ENCODE measurements around the gene GATB.

GATB gene

GRCh38 chr4:151641983-151642382, 118.8 kb downstream of the GATB start:
- Histone ChIP-seq H3K36me3 (ENCODE audit: insufficient read depth, low read length) (no peaks in the 10 kb centered on the region), H3K4me3 (ENCODE audit: low read depth in 1 of 2, low read length in 2 of 2) (no peak overlapping the region), H3K4me1 (ENCODE audit: insufficient read depth, low read length) (no peaks in the 10 kb centered on the region), H3K9me3 (ENCODE audit: low read length) (no peaks in the 10 kb centered on the region), H3K27me3 (ENCODE audit: control insufficient read depth in 1 of 2, insufficient read depth in 2 of 2, low read length in 2 of 2) (no peaks in the 10 kb centered on the region), H3K9ac (ENCODE audit: low read length) (no peak overlapping the region), H3K27ac (ENCODE audit: low read depth, low read length) (no peak overlapping the region)

GRCh38 chr4:151641167-151641566, 119.6 kb downstream of the GATB start:
- Histone ChIP-seq H3K4me3 (ENCODE audit: low read depth in 1 of 2, low read length in 2 of 2) (no peak overlapping the region), H3K36me3 (ENCODE audit: insufficient read depth, low read length) (no peaks in the 10 kb centered on the region), H3K9ac (ENCODE audit: low read length) (no peak overlapping the region), H3K27me3 (ENCODE audit: control insufficient read depth in 1 of 2, insufficient read depth in 2 of 2, low read length in 2 of 2) (no peaks in the 10 kb centered on the region), H3K9me3 (ENCODE audit: low read length) (no peaks in the 10 kb centered on the region), H3K27ac (ENCODE audit: low read depth, low read length) (no peak overlapping the region), H3K4me1 (ENCODE audit: insufficient read depth, low read length) (no peaks in the 10 kb centered on the region)

GRCh38 chr4:151640381-151640780, 120.4 kb downstream of the GATB start:
- Histone ChIP-seq H3K27ac (ENCODE audit: low read depth, low read length) (no peak overlapping the region), H3K9me3 (ENCODE audit: low read length) (no peaks in the 10 kb centered on the region), H3K9ac (ENCODE audit: low read length) (no peak overlapping the region), H3K4me1 (ENCODE audit: insufficient read depth, low read length) (no peaks in the 10 kb centered on the region), H3K27me3 (ENCODE audit: control insufficient read depth in 1 of 2, insufficient read depth in 2 of 2, low read length in 2 of 2) (no peaks in the 10 kb centered on the region), H3K4me3 (ENCODE audit: low read depth in 1 of 2, low read length in 2 of 2) (no peak overlapping the region), H3K36me3 (ENCODE audit: insufficient read depth, low read length) (no peaks in the 10 kb centered on the region)

GRCh38 chr4:151638295-151638858, 122.4 kb downstream of the GATB start:
- Histone ChIP-seq H3K27ac (ENCODE audit: low read depth, low read length) (no peak overlapping the region), H3K9me3 (ENCODE audit: low read length) (no peaks in the 10 kb centered on the region), H3K4me1 (ENCODE audit: insufficient read depth, low read length) (no peaks in the 10 kb centered on the region), H3K4me3 (ENCODE audit: low read depth in 1 of 2, low read length in 2 of 2) (no peak overlapping the region), H3K27me3 (ENCODE audit: control insufficient read depth in 1 of 2, insufficient read depth in 2 of 2, low read length in 2 of 2) (no peaks in the 10 kb centered on the region), H3K9ac (ENCODE audit: low read length) (no peak overlapping the region), H3K36me3 (ENCODE audit: insufficient read depth, low read length) (no peaks in the 10 kb centered on the region)

- no peaks in the 10 kb centered on the region for H3K27me3 ChIP-seq (ENCODE audit: control insufficient read depth in 1 of 2, insufficient read depth in 2 of 2, low read length in 2 of 2)
- no peak overlapping the region for H3K4me3 ChIP-seq (ENCODE audit: low read depth in 1 of 2, low read length in 2 of 2)
- no peak overlapping the region for H3K27ac ChIP-seq (ENCODE audit: low read depth, low read length)
- no peaks in the 10 kb centered on the region for H3K9me3 ChIP-seq (ENCODE audit: low read length)
- no peak overlapping the region for H3K9ac ChIP-seq (ENCODE audit: low read length)
- H3K4me1 ChIP-seq (ENCODE audit: insufficient read depth, low read length): no peaks in the 10 kb centered on the region
- H3K36me3 ChIP-seq (ENCODE audit: insufficient read depth, low read length): no peaks in the 10 kb centered on the region
Measured at GRCh38 chr4:151631349-151631748, 129.5 kb downstream of the GATB start.

- H3K27ac ChIP-seq (ENCODE audit: low read depth, low read length): no peak overlapping the region
- no peaks in the 10 kb centered on the region for H3K27me3 ChIP-seq (ENCODE audit: control insufficient read depth in 1 of 2, insufficient read depth in 2 of 2, low read length in 2 of 2)
- H3K36me3 ChIP-seq (ENCODE audit: insufficient read depth, low read length): no peaks in the 10 kb centered on the region
- H3K9me3 ChIP-seq (ENCODE audit: low read length): no peaks in the 10 kb centered on the region
- H3K9ac ChIP-seq (ENCODE audit: low read length): no peak overlapping the region
- H3K4me3 ChIP-seq (ENCODE audit: low read depth in 1 of 2, low read length in 2 of 2): no peak overlapping the region
- H3K4me1 ChIP-seq (ENCODE audit: insufficient read depth, low read length): no peaks in the 10 kb centered on the region
Measured at GRCh38 chr4:151629097-151629783, 131.6 kb downstream of the GATB start.

- Histone ChIP-seq H3K27me3 (ENCODE audit: control insufficient read depth in 1 of 2, insufficient read depth in 2 of 2, low read length in 2 of 2) (no peaks in the 10 kb centered on the region), H3K27ac (ENCODE audit: low read depth, low read length) (no peak overlapping the region), H3K36me3 (ENCODE audit: insufficient read depth, low read length) (no peaks in the 10 kb centered on the region), H3K9ac (ENCODE audit: low read length) (no peak overlapping the region), H3K4me1 (ENCODE audit: insufficient read depth, low read length) (no peaks in the 10 kb centered on the region), H3K9me3 (ENCODE audit: low read length) (no peaks in the 10 kb centered on the region), H3K4me3 (ENCODE audit: low read depth in 1 of 2, low read length in 2 of 2) (no peak overlapping the region)
Measured at GRCh38 chr4:151628001-151628608, 132.7 kb downstream of the GATB start.

GRCh38 chr4:151627491-151627890, 133.3 kb downstream of the GATB start:
- Histone ChIP-seq H3K27me3 (ENCODE audit: control insufficient read depth in 1 of 2, insufficient read depth in 2 of 2, low read length in 2 of 2) (no peaks in the 10 kb centered on the region), H3K27ac (ENCODE audit: low read depth, low read length) (no peak overlapping the region), H3K9ac (ENCODE audit: low read length) (no peak overlapping the region), H3K4me1 (ENCODE audit: insufficient read depth, low read length) (no peaks in the 10 kb centered on the region), H3K36me3 (ENCODE audit: insufficient read depth, low read length) (no peaks in the 10 kb centered on the region), H3K4me3 (ENCODE audit: low read depth in 1 of 2, low read length in 2 of 2) (no peak overlapping the region), H3K9me3 (ENCODE audit: low read length) (no peaks in the 10 kb centered on the region)

- Histone ChIP-seq H3K9me3 (ENCODE audit: low read length) (no peaks in the 10 kb centered on the region), H3K4me1 (ENCODE audit: insufficient read depth, low read length) (no peaks in the 10 kb centered on the region), H3K4me3 (ENCODE audit: low read depth in 1 of 2, low read length in 2 of 2) (no peak overlapping the region)
Measured at GRCh38 chr4:151626751-151627150, 134.1 kb downstream of the GATB start.

GRCh38 chr4:151626228-151626627, 134.6 kb downstream of the GATB start:
- H3K27ac ChIP-seq (ENCODE audit: low read depth, low read length): no peak overlapping the region
- no peaks in the 10 kb centered on the region for H3K4me1 ChIP-seq (ENCODE audit: insufficient read depth, low read length)
- no peaks in the 10 kb centered on the region for H3K36me3 ChIP-seq (ENCODE audit: insufficient read depth, low read length)
- H3K9me3 ChIP-seq (ENCODE audit: low read length): no peaks in the 10 kb centered on the region
- no peak overlapping the region for H3K9ac ChIP-seq (ENCODE audit: low read length)
- no peaks in the 10 kb centered on the region for H3K27me3 ChIP-seq (ENCODE audit: control insufficient read depth in 1 of 2, insufficient read depth in 2 of 2, low read length in 2 of 2)
- no peak overlapping the region for H3K4me3 ChIP-seq (ENCODE audit: low read depth in 1 of 2, low read length in 2 of 2)

More at GRCh38 chr4:151626751-151627150, 134.1 kb downstream of the GATB start:
- no peaks in the 10 kb centered on the region for H3K36me3 ChIP-seq (ENCODE audit: insufficient read depth, low read length)
- H3K9ac ChIP-seq (ENCODE audit: low read length): no peak overlapping the region
- H3K27ac ChIP-seq (ENCODE audit: low read depth, low read length): no peak overlapping the region
- no peaks in the 10 kb centered on the region for H3K27me3 ChIP-seq (ENCODE audit: control insufficient read depth in 1 of 2, insufficient read depth in 2 of 2, low read length in 2 of 2)

- Histone ChIP-seq H3K9me3 (ENCODE audit: low read length) (no peaks in the 10 kb centered on the region), H3K27ac (ENCODE audit: low read depth, low read length) (no peak overlapping the region), H3K9ac (ENCODE audit: low read length) (no peak overlapping the region), H3K27me3 (ENCODE audit: control insufficient read depth in 1 of 2, insufficient read depth in 2 of 2, low read length in 2 of 2) (no peaks in the 10 kb centered on the region), H3K36me3 (ENCODE audit: insufficient read depth, low read length) (no peaks in the 10 kb centered on the region), H3K4me3 (ENCODE audit: low read depth in 1 of 2, low read length in 2 of 2) (no peak overlapping the region), H3K4me1 (ENCODE audit: insufficient read depth, low read length) (no peaks in the 10 kb centered on the region)
Measured at GRCh38 chr4:151624626-151625565, 135.9 kb downstream of the GATB start.
